BJ (cell line): ENCODE data around the gene TMEM235. TPM values are rescaled to one million over a fixed set of nuclear protein-coding genes. Genes with fewer than 3 reads are reported as not detected.

Experiments used
- CTCF ChIA-PET: fragments of 350-600 bp; formaldehyde crosslinking; extraction: SDS; loops from one replicate; lab custom pipeline; 2021; ENCODE audit warnings: antibody characterized with exemption, inconsistent platforms; lab: Yijun Ruan, JAX
- POLR2A ChIA-PET: fragments of 300-600 bp; sonication (Branson Sonifier 250); formaldehyde crosslinking; extraction: SDS; loops from one replicate; lab custom pipeline; 2021; ENCODE audit warnings: antibody characterized with exemption; lab: Charles Lee
- DNase-seq: peaks from one replicate; pipeline ENCODE4 v3.0.0-alpha.2; 2011; ENCODE audit warnings: low read depth
- H3K27me3 ChIP-seq: 2 replicates; pipeline ENCODE4 v1.6.0; 2011; ENCODE audit warnings: low read length; ENCODE audit not compliant: control insufficient read depth, insufficient read depth
- H3K36me3 ChIP-seq: 2 replicates; pipeline ENCODE4 v1.5.1; 2011; ENCODE audit warnings: low read length; ENCODE audit not compliant: control insufficient read depth, insufficient read depth
- H3K4me3 ChIP-seq: 2 replicates; pipeline ENCODE4 v1.5.1; 2011; ENCODE audit warnings: low read depth, mild to moderate bottlenecking, control low read depth, low read length
- CTCF ChIP-seq: IDR thresholded peaks from 2 replicates; pipeline ENCODE4 v1.5.1; 2011; ENCODE audit warnings: low read depth, mild to moderate bottlenecking, control low read depth, inconsistent platforms, low read length, moderate library complexity; ENCODE audit not compliant: insufficient read depth
- polyA plus RNA-seq: library from polyadenylated mRNA; depleted of rRNA; stranded (reverse); fragments of >200 nt; gene quantifications from 2 replicates; pipeline ENCODE4 v1.2.3, GENCODE V29; 2011

The TMEM235 gene
- polyA plus RNA-seq, 1 experiment = not detected

- ChIA-PET CTCF (interaction anchor here (0.6 to 1.8 kb wide), 4 partner anchors 14 to 143 kb away, joined by 3 to 5 read pairs (median 4); partner anchors contain the start of gene SOCS3), POLR2A (interaction anchor here (0.5 kb wide), 1 partner anchor 98 kb away, joined by 7 read pairs; no protein-coding TSS in a partner anchor)
- Histone ChIP-seq H3K4me3 (no peak overlapping the region), H3K36me3 (no peaks in the 10 kb centered on the region), H3K27me3 (peaks cover 2% of the 10 kb centered on the region; the same call in 1 of the 2 replicates)
- no peak for DNase-seq
- no peak for TF ChIP-seq CTCF
Measured at GRCh38 chr17:78255953-78256706, 24.7 kb downstream of the TMEM235 start.

GRCh38 chr17:78256707-78257591 is 25.5 kb downstream of the TMEM235 start:
- Histone ChIP-seq H3K36me3 (no peaks in the 10 kb centered on the region), H3K27me3 (peaks cover 2% of the 10 kb centered on the region; the same call in 1 of the 2 replicates), H3K4me3 (no peak overlapping the region)
- ChIA-PET POLR2A (interaction anchor here (0.5 kb wide), 1 partner anchor 97 kb away, joined by 7 read pairs; no protein-coding TSS in a partner anchor), CTCF (interaction anchor here (0.6 to 1.8 kb wide), 3 partner anchors 13 to 144 kb away, joined by 3 to 5 read pairs (median 4); no protein-coding TSS in a partner anchor)
- TF ChIP-seq CTCF = no peak
- DNase-seq = no peak

GRCh38 chr17:78257810-78258322 is 26.4 kb downstream of the TMEM235 start:
- no peak for DNase-seq
- ChIA-PET CTCF (interaction anchor here (1.8 kb wide), 1 partner anchor 12 kb away, joined by 5 read pairs; no protein-coding TSS in a partner anchor), POLR2A (interaction anchor here (0.6 kb wide), 1 partner anchor 161 kb away, joined by 4 read pairs; no protein-coding TSS in a partner anchor)
- no peaks in the 10 kb centered on the region for H3K36me3 ChIP-seq
- peaks cover 2% of the 10 kb centered on the region; the same call in 1 of the 2 replicates for H3K27me3 ChIP-seq
- no peak overlapping the region for H3K4me3 ChIP-seq
- no peak for TF ChIP-seq CTCF

GRCh38 chr17:78258323-78259191 is 27.1 kb downstream of the TMEM235 start:
- peaks cover 4% of the 10 kb centered on the region for H3K27me3 ChIP-seq
- no peak for DNase-seq
- no peak for TF ChIP-seq CTCF
- H3K4me3 ChIP-seq = no peak overlapping the region
- POLR2A ChIA-PET = interaction anchor here (0.6 kb wide), 1 partner anchor 161 kb away, joined by 4 read pairs; no protein-coding TSS in a partner anchor
- no peaks in the 10 kb centered on the region for H3K36me3 ChIP-seq
- CTCF ChIA-PET = no interaction called here
